Spleen (tissue), 7 donors: ENCODE measurements around the gene TRIOBP.

ENCODE experiments used
- CTCF ChIP-seq, 11 experiments: fragments of 200-600 bp in 7 of 11; fragments of 450-650 bp in 4 of 11; sonication (generic) in 4 of 11; IDR thresholded peaks in 8 of 11; conservative IDR thresholded peaks in 3 of 11; 1 replicate in 7 of 11; 2 replicates in 4 of 11; pipeline versions ENCODE4 v1.4.0 to v1.8.0; 2016 to 2021; ENCODE audit warnings: antibody characterized with exemption in 11 of 11, inconsistent platforms in 4 of 11, mild to moderate bottlenecking in 1 of 11
- POLR2A ChIP-seq, 3 donors: fragments of 450-650 bp; IDR thresholded peaks; one replicate each; pipeline ENCODE4 v1.5.1; 2017; ENCODE audit warnings: antibody characterized with exemption in 3 of 3, mild to moderate bottlenecking in 1 of 3
- POLR2AphosphoS5 ChIP-seq, 3 donors: sonication (generic); formaldehyde crosslinking; IDR thresholded peaks; one replicate each; pipeline ENCODE4 v1.5.1; 2017; ENCODE audit warnings: antibody characterized with exemption in 3 of 3
- donor health status: DM: no; HTN: no; CAD: no; lungs with moderate emphysema.
- donor health status: DM: no; HTN: no; CAD: no.
- donor health status: DM: no; HTN: no; CAD: no.

- TF ChIP-seq CTCF (IDR thresholded peaks at IDR 0.05 in 8 of 11, conservative IDR thresholded peaks at IDR 0.05 in 3 of 11) (no peak), POLR2AphosphoS5 (IDR thresholded peaks at IDR 0.05) (no peak), POLR2A (IDR thresholded peaks at IDR 0.05) (no peak)
These were observed 4.4 kb downstream of the TRIOBP start for GRCh38 chr22:37701141-37701786.
